Adrenal gland (tissue), 5 donors: ENCODE data around the gene EML2.

Experiments used
- CTCF ChIP-seq, 6 experiments: fragments of 450-650 bp in 4 of 6; fragments of 200-600 bp in 2 of 6; sonication (generic) in 1 of 6; IDR thresholded peaks; 1 replicate in 5 of 6; 2 replicates in 1 of 6; pipeline versions ENCODE4 v1.5.1 to v1.8.0; 2016 to 2021; ENCODE audit warnings: antibody characterized with exemption in 6 of 6, mild to moderate bottlenecking in 2 of 6, moderate library complexity in 1 of 6
- POLR2A ChIP-seq, 2 donors: fragments of 450-650 bp; IDR thresholded peaks; one replicate each; pipeline ENCODE4 v1.6.1; 2017; ENCODE audit warnings: antibody characterized with exemption in 2 of 2, mild to moderate bottlenecking in 2 of 2, moderate library complexity in 1 of 2
- donor health status: DM: no; HTN: no; CAD: no.

GRCh38 chr19:45640849-45641273 lies 1.7 kb upstream of the EML2 start:
- no peak for TF ChIP-seq CTCF (IDR thresholded peaks at IDR 0.05)
- peak in 1 of 2 donors; percentile 23 for TF ChIP-seq POLR2A (IDR thresholded peaks at IDR 0.05)
